MM.1S (cell line): ENCODE data around the gene MYH7.

ENCODE experiments used
- CTCF ChIP-seq: fragments of 300-600 bp; sonication (generic); IDR thresholded peaks from 2 replicates; pipeline ENCODE4 v1.5.1; 2016; ENCODE audit warnings: antibody characterized with exemption, low read length, mixed read lengths
- EZH2phosphoT487 ChIP-seq: fragments of 300-600 bp; sonication (generic); IDR thresholded peaks from 2 replicates; pipeline ENCODE4 v1.6.1; 2018; ENCODE audit warnings: antibody characterized with exemption, low read length

GRCh38 chr14:23465261-23465660 lies 29.8 kb upstream of the MYH7 start:
- no peak for TF ChIP-seq EZH2phosphoT487
- no peak for TF ChIP-seq CTCF
